Urinary bladder (tissue), 4 donors: ENCODE measurements around the gene PEPD. TPM values are rescaled to one million over a fixed set of nuclear protein-coding genes. Genes with fewer than 3 reads are reported as not detected.

ENCODE experiments used
- DNase-seq: peaks from one replicate; pipeline ENCODE4 v3.0.0-alpha.2; 2015; ENCODE audit errors: extremely low spot score
- H3K27ac ChIP-seq: one replicate; pipeline ENCODE4 v1.5.1; 2013; ENCODE audit warnings: low read depth, mild to moderate bottlenecking, moderate library complexity
- H3K36me3 ChIP-seq: one replicate; pipeline ENCODE4 v1.6.1; 2013; ENCODE audit warnings: mild to moderate bottlenecking, moderate library complexity; ENCODE audit not compliant: insufficient read depth
- H3K4me1 ChIP-seq: one replicate; pipeline ENCODE4 v1.6.1; 2013; ENCODE audit warnings: mild to moderate bottlenecking, moderate library complexity; ENCODE audit not compliant: insufficient read depth
- H3K4me3 ChIP-seq: one replicate; pipeline ENCODE4 v1.5.1; 2013; ENCODE audit warnings: low read depth, low read length
- WGBS: extraction: QIAGEN DNeasy Blood & Tissue Kit; methylation state at CpG from one replicate; pipeline ENCODE4 v1.1.7; 2013; 5-methylcytosine and 5-hydroxymethylcytosine counted together
- polyA plus RNA-seq: library from polyadenylated mRNA; stranded (reverse); fragments of 200-250 nt; gene quantifications from one replicate; pipeline ENCODE4 v1.2.3, GENCODE V29; 2013
- total RNA-seq: library from RNA; depleted of rRNA; stranded (reverse); fragments of >200 nt; gene quantifications from one replicate; pipeline ENCODE4 v1.2.3, GENCODE V29; 2014
- donor health status: healthy with polysubstance abuse.
- donor health status: healthy.

The PEPD gene
- total and polyA plus RNA-seq, 2 donors = 24.2 to 85.0 TPM

DNA sequence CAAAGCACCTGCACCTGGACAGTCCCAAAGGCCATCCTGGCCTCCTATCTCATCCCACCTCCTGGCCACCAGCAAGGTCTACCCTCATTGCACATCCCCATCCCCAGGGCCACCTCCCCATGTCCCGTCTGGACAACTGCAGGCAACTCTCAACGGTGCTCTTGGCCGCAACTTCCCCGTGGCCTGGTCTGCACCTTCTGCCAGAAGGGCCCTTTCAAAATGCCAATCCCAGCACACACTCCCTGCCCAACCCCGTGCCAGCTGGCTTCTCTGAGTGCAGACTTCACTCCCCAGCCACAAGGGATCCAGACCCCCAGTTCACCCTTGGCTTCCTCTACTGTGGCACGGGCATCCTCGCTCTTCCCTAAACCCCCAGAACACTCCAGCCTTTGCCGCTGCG lies 8.2 kb downstream of the PEPD start:
- no peaks in the 10 kb centered on the region for H3K4me1 ChIP-seq
- no peak overlapping the region for H3K27ac ChIP-seq
- H3K36me3 ChIP-seq = no peaks in the 10 kb centered on the region
- WGBS = 95% methylated on average over 9 of the region's 9 CpGs
- no peak for DNase-seq
- no peak overlapping the region for H3K4me3 ChIP-seq

DNA sequence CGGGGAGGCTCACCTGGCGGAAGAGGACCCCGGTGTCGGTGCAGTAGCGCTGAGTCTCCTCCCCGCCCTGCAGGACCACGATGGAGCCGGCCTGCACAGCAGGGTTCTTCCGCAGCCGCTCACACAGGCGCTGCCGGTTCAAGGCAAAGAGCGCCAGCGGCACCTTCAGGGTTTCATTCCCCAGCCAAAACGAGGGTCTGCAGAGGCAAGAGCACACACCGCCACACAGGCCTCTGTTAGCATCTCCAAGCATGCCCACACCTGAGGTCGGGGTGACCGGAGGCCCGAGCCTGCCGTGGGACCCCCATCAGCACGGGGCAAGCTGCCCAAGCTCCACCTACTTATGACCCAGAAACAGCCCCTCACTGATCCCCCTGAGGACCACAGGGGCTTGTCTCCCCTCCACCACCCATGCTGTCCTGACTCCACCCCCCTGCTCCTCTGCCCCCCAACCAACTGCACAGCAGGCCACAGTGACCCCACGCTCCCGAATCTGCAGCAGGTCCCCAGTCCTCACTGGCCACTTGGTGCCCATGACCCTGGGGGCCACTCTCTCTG lies 8.9 kb downstream of the PEPD start:
- WGBS = 94% methylated on average over 23 of the region's 23 CpGs
- Histone ChIP-seq H3K4me3 (no peak overlapping the region), H3K4me1 (no peaks in the 10 kb centered on the region), H3K27ac (no peak overlapping the region), H3K36me3 (no peaks in the 10 kb centered on the region)
- DNase-seq = no peak

DNA sequence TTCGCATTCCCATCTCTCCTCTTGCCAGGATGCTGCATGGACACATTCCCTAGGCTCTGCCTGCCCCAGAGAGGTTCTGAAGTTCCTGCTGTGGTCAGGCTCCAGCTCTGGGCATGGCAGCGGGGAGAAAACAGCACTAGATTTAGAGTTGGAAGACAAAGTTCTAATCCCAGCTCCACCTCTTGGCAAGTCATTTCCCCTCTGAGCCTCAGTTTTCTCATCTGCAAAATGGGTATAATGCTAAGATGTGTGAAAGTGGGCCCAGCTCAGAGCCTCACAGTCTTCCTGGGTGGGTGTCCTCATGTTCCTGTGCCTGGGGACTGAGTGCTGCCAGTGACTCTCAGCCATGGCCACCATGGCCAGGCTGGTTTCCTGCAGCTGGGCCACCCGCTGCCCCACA lies 9.6 kb downstream of the PEPD start:
- Histone ChIP-seq H3K4me1 (no peaks in the 10 kb centered on the region), H3K27ac (no peak overlapping the region), H3K36me3 (no peaks in the 10 kb centered on the region), H3K4me3 (no peak overlapping the region)
- WGBS = 96% methylated on average over 3 of the region's 3 CpGs
- no peak for DNase-seq

DNA sequence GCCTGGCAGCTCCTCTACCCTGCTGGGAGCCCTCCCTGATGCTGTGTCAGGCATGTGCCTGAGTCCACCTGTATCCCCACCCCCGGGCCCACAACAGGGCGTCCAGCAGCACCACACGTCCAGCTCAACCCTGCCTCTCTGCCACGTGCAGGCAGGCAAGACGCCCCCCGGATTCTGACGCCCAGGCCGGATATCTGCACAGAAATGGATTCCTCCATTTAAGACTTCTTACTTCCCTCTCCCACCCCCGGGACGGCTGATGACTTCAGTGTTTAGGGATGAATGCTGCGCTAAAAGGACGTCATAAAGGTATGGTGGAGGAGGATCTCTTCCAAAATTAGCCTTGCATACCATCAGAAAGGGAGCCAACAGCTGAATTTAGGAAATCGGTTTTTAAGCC lies 10.2 kb downstream of the PEPD start:
- WGBS = 93% methylated on average over 13 of the region's 13 CpGs
- no peak overlapping the region for H3K27ac ChIP-seq
- no peak for DNase-seq
- H3K4me3 ChIP-seq = no peak overlapping the region
- no peaks in the 10 kb centered on the region for H3K36me3 ChIP-seq
- no peaks in the 10 kb centered on the region for H3K4me1 ChIP-seq

DNA sequence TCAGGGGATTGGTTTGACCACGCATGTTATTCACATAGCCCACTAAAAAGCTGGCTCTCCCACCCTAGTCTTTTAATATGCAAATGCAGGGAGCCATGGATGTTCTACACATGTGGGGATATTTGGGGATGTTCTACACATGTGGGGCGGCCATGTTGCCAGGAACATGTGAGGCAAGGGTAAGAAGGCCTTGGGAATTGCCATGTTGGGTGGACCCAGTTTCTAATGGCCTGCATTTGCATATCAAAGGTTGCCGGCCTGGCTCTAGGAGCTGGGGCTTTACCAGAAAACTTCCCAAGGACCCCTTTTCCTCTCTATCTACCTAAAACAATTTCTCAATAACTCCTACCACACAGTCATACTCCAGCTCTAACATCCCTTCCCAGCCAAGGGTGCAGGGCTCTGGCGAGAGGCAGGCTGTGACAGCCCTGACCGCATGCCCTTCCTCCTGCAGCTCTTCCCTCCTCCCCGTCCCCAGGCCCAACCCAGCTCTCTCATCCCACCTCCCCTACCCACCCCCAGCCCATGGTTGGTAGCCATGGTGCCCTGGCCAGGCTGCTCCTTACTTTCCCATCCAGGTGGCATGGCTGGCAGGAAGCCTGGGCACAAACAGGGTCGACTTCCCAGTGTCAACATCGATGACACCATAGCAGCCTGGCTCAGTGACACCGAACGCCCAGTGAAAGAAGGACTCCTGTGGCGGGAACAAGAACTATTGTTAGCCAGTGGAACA lies 11.0 kb downstream of the PEPD start:
- DNase-seq = no peak
- Histone ChIP-seq H3K27ac (no peak overlapping the region), H3K4me3 (no peak overlapping the region), H3K4me1 (no peaks in the 10 kb centered on the region), H3K36me3 (no peaks in the 10 kb centered on the region)
- 89% methylated on average over 11 of the region's 11 CpGs for WGBS

DNA sequence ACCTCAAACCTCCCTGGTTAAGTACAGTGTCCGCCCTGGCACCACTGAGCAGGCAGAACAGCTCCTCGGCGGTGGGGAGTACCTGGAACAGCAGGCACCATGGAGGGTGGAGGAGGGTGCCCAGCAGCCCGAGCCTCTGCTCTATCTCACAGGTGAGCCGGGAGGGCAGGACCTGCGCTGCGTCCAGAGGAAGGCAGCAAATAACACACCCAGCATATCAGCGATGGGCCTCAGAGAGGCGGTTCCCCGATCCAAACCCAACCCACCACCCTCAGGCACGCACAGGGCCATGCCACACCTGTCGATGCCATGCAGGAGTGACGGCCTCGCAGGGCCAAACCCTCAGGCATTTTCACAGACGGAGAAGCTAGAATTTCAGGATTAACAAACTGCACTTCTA lies 11.8 kb downstream of the PEPD start:
- 90% methylated on average over 15 of the region's 15 CpGs for WGBS
- Histone ChIP-seq H3K27ac (no peak overlapping the region), H3K4me3 (no peak overlapping the region), H3K36me3 (no peaks in the 10 kb centered on the region), H3K4me1 (no peaks in the 10 kb centered on the region)
- DNase-seq = no peak

DNA sequence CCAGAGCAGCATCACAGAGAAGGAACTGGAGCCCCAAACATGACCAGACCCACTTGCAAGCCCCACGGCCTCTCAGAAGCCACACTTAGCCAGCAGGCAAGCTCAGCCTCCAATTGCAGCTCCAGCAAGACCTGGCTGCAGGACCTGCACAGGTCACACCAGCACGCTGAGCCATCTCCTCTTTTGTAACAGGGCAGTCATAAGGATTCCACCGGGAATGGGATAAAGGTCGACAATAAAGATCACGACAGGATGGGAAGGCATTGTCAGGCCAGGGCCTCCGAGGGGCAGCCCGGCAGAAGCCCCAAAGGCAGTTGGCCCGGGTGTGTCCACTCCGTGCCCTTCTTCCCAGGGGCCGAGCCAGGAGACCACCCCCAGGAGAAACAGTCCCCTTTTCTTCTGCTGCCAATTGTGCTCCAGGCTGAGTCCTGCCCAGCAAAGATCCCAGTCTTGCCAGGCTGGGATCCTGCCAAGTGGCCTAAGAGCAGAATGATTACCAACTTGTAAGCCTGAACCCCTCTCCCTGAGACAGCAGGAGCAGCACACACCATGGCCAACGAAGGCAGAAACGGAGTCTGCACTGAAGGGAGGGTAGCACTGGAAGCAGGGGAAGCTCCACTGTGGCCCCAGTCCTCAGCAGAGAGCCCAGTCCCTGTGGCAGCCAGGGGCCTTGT lies 12.5 kb downstream of the PEPD start:
- H3K4me3 ChIP-seq = no peak overlapping the region
- no peaks in the 10 kb centered on the region for H3K4me1 ChIP-seq
- no peak for DNase-seq
- 81% methylated on average over 12 of the region's 12 CpGs for WGBS
- no peak overlapping the region for H3K27ac ChIP-seq
- H3K36me3 ChIP-seq = no peaks in the 10 kb centered on the region

DNA sequence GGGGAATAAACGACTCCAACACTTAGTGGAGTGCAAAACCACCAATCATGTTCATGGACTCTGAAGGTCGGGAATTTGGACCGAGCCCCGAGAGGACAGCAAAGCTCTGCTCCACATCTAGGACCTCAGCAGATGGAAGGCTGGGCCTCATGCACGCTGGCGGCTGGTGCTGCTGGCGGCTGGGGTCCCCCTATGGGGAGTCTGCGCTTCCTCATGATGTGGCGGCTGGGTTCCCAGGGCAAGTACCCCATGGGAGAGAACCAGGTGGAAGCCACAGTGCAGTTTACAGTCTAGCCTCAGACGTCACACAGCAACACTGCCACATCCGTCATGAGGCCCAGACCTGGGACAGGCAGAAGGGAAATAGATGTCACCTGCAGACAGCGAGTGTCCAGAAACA lies 13.2 kb downstream of the PEPD start:
- Histone ChIP-seq H3K4me3 (no peak overlapping the region), H3K4me1 (no peaks in the 10 kb centered on the region), H3K27ac (no peak overlapping the region), H3K36me3 (no peaks in the 10 kb centered on the region)
- DNase-seq = no peak
- WGBS = 91% methylated on average over 12 of the region's 12 CpGs

DNA sequence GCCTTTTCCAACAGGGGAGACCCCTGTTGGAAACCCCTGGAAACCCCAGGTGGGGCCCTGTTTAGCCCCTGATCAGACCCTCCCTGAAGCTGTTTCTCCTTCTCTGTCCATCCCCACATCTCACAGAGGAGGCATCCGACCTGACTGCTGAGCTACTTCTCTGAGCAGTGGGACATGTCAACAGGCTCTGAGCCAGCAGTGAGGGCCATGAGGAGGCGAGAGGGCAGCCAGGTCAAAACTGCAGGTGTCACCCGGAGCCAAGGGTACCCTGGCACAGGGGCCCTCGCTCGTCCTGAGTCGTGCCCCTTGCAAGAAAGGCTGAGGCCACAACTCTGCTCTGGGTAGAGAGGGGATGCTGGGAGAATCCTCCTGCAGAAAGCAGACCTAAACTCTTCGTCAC lies 13.6 kb downstream of the PEPD start:
- Histone ChIP-seq H3K27ac (no peak overlapping the region), H3K4me1 (no peaks in the 10 kb centered on the region), H3K36me3 (no peaks in the 10 kb centered on the region), H3K4me3 (no peak overlapping the region)
- no peak for DNase-seq
- WGBS = 91% methylated on average over 7 of the region's 7 CpGs

DNA sequence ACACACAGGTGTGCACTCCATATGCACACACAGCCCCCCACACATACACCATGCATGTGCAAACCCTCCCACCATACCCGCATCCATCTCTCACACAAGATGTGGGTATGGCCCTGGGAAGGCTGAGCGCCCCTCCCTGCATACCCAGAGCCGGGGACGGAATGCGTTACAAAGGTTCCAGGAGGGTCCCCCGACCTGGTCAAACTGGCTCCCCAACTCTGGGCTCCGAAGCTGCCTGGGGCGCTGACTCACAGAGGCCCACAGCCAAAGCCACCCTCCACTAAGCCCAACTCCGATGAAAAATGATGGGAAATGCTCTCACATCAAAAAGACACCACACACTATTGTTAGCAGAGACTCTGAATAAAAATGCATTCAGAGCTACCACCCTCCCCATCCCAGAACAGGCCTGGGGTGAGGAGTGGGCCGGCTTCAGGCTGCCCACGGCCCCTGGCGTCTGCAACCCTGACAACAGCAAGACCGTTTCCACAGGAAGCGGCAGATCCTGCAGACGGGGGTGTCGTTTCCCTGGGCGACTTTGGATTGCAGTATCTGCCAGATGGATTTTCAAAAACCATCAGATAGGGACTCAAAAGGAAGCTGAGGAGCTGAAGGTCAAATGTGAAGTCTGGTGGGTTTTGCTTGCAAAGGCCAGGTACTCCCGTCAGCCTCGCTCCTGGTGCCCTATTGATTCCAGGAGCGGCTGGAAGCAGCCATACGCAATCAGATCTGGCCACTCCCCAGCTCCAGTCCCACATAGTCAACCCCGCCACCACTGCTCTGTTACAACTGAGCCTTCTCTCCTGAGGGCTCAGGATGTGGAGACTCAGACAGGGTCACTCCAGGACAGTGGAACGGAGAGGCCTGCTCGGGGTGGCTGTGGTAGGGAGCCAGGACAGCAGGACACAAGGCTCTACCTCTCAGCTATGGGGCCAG lies 14.3 kb downstream of the PEPD start:
- 69% methylated on average over 24 of the region's 24 CpGs for WGBS
- Histone ChIP-seq H3K4me3 (no peak overlapping the region), H3K36me3 (no peaks in the 10 kb centered on the region), H3K27ac (no peak overlapping the region), H3K4me1 (no peaks in the 10 kb centered on the region)
- no peak for DNase-seq

DNA sequence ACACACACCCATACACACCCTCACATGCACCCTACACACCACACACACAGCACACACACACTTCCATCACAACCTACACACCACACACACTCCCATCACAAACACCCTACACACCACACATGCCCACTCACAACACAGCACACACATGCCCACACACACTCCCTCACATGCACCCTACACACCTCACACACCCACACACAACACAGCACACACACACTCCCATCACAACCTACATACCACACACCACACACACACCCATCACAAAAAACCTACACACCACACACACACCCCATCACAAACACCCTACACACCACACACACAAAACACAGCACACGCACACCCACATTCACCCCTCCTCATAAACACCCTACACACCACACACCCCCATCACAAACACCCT lies 15.1 kb downstream of the PEPD start:
- DNase-seq = no peak
- H3K36me3 ChIP-seq = no peaks in the 10 kb centered on the region
- no peak overlapping the region for H3K4me3 ChIP-seq
- 97% methylated on average over 1 of the region's 1 CpG for WGBS
- H3K4me1 ChIP-seq = no peaks in the 10 kb centered on the region
- no peak overlapping the region for H3K27ac ChIP-seq

DNA sequence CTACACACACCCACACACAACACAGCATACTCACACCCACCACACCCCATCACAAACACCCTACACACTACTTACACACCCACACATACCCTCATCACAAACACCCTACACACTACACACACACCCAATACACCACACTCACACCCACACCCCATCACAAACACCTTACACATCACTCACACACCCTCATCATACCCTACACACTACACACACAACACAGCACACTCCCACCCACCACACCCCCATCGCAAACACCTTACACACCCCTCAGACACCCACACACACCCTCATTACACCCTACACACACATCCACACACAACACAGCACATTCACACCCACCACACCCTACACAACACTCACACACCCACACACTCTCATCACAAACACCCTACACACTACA lies 15.8 kb downstream of the PEPD start:
- WGBS = 98% methylated on average over 1 of the region's 1 CpG
- no peaks in the 10 kb centered on the region for H3K36me3 ChIP-seq

DNA sequence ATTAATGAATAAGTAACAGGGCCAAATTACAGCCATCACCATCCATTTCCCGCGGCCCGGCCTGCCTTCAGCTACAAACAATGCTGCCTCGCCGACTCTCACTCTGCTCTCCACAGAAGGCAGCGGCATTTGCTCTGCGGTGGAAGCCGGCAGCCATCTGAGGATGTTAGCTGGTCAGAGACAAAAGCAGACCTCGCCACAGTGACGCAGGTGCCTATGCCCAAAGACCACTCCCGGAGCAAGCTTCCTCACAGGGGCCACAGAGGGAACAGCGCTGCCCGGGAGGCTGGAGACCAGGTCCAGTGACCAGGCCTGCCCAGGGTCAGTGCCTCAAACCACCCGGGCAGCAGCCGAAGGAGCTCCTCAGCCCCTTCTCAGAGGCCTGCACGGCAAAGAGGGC lies 16.4 kb downstream of the PEPD start:
- DNase-seq = no peak
- no peaks in the 10 kb centered on the region for H3K36me3 ChIP-seq
- WGBS = 85% methylated on average over 16 of the region's 16 CpGs

More for the DNA sequence above, 15.8 kb downstream of the PEPD start:
- Histone ChIP-seq H3K4me3 (no peak overlapping the region), H3K27ac (no peak overlapping the region), H3K4me1 (no peaks in the 10 kb centered on the region)
- no peak for DNase-seq

More for the DNA sequence above, 16.4 kb downstream of the PEPD start:
- Histone ChIP-seq H3K4me3 (no peak overlapping the region), H3K4me1 (no peaks in the 10 kb centered on the region), H3K27ac (no peak overlapping the region)
